Stimulated activated memory B cell treated with anti-CD40 and anti-IgM and Interleukin-4, amounts not matched to agents 10 μg/mL and 1 μg/mL and 100 μg/mL, for 72 hours (primary cell): Measurements from ENCODE around the gene DDX27.
"Not testable (repeated sequence)": the region's sequence is repeated elsewhere in the genome, so short reads cannot be mapped to it uniquely, and the experiment has no call there.

Source experiments
- ATAC-seq: fragments of 150-1000 bp; cut with Tn5 transposase; 2 replicates; pipeline ENCODE4 v1.10.0; 2021
- H3K27ac Mint-ChIP-seq: one replicate; pipeline ENCODE4 v1.8.0; 2022; ENCODE audit warnings: mild to moderate bottlenecking, mixed read lengths
- H3K27me3 Mint-ChIP-seq: one replicate; pipeline ENCODE4 v1.8.0; 2022; ENCODE audit warnings: mixed read lengths
- H3K36me3 Mint-ChIP-seq: one replicate; pipeline ENCODE4 v1.8.0; 2022; ENCODE audit warnings: mixed read lengths
- H3K4me1 Mint-ChIP-seq: one replicate; pipeline ENCODE4 v1.8.0; 2022; ENCODE audit warnings: mixed read lengths
- H3K4me3 Mint-ChIP-seq: one replicate; pipeline ENCODE4 v1.8.0; 2022; ENCODE audit warnings: mild to moderate bottlenecking, moderate library complexity, mixed read lengths
- H3K9me3 Mint-ChIP-seq: one replicate; pipeline ENCODE4 v1.8.0; 2022; ENCODE audit warnings: mixed read lengths

Gene DDX27

DNA sequence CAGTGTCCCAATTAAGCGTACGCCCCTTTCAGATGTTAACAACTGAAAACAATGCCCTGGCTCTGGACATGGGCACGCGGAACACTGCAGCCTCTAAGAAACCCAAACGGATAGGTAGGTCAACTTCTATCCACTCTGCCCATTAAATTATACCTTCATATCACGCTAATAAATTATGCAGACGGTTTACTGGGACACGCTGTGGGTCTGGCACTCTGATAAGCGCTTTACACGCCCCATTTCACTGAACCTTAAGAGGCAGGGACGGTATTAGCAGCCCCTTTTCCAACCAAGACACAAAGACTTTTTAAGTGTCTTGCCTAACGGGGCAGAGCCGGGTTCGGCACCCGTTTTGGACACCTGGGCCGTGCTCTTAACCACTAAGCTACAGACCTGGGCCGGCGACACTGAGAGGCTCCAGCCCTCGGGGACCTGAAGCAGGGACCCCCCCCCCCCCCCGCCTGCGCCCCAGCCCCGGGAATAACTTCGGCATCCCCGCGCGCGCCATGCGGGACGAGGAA, 31.8 kb upstream of the DDX27 start:
- Mint-ChIP-seq H3K36me3 (peaks cover 5% of the 10 kb centered on the region), H3K9me3 (no peaks in the 10 kb centered on the region), H3K4me1 (peaks cover 50% of the 10 kb centered on the region), H3K27ac (peak overlapping the region; percentile 14), H3K4me3 (peak overlapping the region; percentile 86), H3K27me3 (peaks cover 8% of the 10 kb centered on the region)
- ATAC-seq: peak; percentile 2

DNA sequence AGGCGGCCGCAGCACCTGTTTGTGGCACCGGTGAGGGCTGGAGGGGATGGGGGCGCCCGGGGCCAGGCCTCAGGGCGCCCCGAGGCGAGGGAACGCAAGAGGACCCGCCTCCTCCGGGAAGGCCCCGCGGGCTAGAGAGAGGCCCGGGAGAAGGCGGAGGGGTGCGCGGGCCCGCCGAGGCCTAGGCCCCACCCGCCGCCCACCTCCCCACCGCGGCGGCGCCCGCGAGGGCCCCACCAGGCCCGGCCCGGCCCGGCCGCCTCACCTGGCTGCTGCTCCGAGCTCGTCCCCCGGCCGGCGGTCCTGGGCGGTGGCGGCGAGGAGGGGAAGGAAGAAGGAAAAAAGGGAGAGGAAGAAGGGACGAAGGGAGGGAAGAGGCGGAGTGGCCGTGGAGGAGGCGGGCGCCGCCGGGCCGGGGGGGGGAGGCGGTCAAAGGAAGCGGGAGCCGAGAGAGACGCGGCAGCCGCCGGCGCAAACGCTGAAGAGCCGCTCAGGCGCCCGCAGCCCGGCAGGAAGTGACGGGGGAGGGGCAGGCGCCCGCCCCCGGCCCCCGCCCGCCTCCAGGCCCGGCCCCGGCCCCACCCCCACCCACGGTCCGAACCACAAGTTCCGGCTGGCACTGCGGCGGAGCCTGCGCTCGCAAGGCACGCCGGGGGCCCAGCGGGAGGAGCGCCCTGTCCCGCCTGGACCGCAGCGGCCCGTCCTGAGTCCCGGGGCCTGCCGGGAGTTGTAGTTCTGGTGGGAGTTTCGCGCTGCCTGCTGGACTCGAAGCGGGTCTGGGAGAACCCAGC, 31.2 kb upstream of the DDX27 start, which contains the start of gene STAU1:
Gene STAU1, minus strand, starts transcription at position 484 of the 791 bp plus-strand sequence. CDS start 22,133 bp downstream, outside the sequence.
- Mint-ChIP-seq H3K4me3 (peak within 1 kb of the TSS; percentile 86), H3K36me3 (peaks cover 5% of the 10 kb centered on the region), H3K4me1 (peaks cover 44% of the 10 kb centered on the region), H3K9me3 (no peaks in the 10 kb centered on the region), H3K27ac (peak within 1 kb of the TSS; percentile 14), H3K27me3 (peaks cover 8% of the 10 kb centered on the region)
- peak; percentile 98 for ATAC-seq

DNA sequence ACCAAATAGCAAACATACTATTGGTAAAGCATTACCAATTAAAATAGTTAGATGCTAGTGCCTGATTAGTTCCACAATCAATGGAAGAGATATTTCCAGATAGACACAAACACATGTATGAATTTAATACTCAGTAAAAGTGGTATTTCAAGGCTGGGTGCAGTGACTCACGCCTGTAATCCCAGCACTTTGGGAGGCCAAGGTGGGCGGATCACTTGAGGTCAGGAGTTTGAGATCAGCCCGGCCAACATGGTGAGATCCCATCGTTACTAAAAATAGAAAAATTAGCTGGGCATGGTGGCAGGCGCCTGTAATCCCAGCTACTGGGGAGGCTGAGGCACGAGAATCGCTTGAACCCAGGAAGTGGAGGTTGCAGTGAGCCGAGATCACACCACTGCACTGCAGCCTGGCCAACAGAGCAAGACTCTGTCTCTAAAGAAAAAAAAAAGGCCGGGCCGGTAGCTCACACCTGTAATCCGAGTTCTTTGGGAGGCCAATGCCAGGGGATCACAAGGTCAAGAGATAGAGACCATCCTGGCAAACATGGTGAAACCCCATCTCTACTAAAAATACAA, 26.2 kb upstream of the DDX27 start:
- not testable (repeated sequence) for ATAC-seq, H3K36me3 Mint-ChIP-seq, H3K4me1 Mint-ChIP-seq, H3K9me3 Mint-ChIP-seq, H3K27me3 Mint-ChIP-seq, H3K27ac Mint-ChIP-seq, H3K4me3 Mint-ChIP-seq

DNA sequence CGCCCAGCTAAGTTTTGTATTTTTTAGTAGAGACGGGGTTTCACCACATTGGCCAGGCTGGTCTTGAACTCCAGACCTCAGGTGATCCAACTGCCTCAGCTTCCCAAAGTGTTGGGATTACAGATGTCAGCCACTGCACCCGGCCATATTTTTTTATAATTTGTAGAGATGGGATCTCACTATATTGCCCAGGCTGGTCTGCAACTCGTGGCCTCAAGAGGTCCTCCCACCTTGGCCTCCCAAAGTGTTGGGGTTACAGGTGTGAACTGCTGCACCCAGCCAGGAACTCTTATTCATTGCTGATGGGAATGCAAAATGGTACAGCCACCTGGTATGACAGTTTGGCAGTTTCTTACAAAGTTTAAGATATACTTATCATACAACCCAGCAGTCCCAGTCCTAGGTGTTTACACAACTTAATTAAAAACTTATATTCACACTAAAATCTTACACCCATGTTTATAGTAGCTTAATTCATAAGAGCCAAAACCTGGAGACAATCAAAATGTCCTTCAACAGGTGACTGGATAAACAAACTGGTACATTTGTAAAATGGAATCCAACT, 19.4 kb upstream of the DDX27 start:
- H3K27ac Mint-ChIP-seq: no peak overlapping the region
- H3K36me3 Mint-ChIP-seq: no peaks in the 10 kb centered on the region
- peaks cover 4% of the 10 kb centered on the region for H3K9me3 Mint-ChIP-seq
- no peak for ATAC-seq
- no peaks in the 10 kb centered on the region for H3K4me1 Mint-ChIP-seq
- no peaks in the 10 kb centered on the region for H3K27me3 Mint-ChIP-seq
- no peak overlapping the region for H3K4me3 Mint-ChIP-seq

DNA sequence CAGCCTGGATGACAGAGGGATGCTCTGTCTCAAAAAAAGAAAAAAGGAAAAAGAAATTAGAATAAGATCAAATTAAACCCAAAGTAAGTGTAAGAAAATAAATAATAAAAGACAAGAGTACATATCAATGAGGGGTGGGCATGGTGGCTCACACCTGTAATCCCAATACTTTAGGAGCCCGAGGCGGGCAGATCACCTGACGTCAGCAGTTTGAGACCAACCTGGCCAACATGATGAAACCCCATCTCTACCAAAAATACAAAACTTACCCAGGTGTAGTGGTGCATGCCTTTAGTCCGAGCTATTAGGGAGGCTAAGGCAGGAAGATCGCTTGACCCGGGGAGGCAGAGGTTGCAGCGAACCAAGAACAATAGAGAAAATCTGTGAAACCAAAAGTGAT, 16.2 kb upstream of the DDX27 start:
- Mint-ChIP-seq H3K27me3 (no peaks in the 10 kb centered on the region), H3K4me1 (no peaks in the 10 kb centered on the region), H3K4me3 (no peak overlapping the region), H3K27ac (no peak overlapping the region), H3K9me3 (peaks cover 4% of the 10 kb centered on the region), H3K36me3 (no peaks in the 10 kb centered on the region)
- ATAC-seq: no peak

DNA sequence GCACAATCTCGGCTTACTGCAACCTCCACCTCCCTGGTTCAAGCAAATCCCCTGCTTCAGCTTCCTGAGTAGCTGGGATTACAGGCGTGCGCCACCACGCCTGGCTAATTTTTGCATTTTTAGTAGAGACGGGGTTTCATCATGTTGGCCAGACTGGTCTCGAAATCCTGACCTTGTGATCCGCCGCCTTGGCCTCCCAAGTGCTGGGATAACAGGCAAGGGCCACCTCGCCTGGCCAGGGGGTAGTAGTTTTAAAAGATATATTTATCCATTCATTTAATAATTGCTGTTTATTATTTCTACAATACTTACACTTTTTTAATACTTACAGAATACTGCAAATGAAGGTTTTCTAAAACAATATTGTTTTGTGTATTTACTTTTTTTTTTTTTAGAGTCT, 15.5 kb upstream of the DDX27 start:
- H3K9me3 Mint-ChIP-seq: peaks cover 4% of the 10 kb centered on the region
- no peaks in the 10 kb centered on the region for H3K36me3 Mint-ChIP-seq
- H3K4me3 Mint-ChIP-seq: no peak overlapping the region
- no peak overlapping the region for H3K27ac Mint-ChIP-seq
- no peaks in the 10 kb centered on the region for H3K27me3 Mint-ChIP-seq
- no peak for ATAC-seq
- H3K4me1 Mint-ChIP-seq: no peaks in the 10 kb centered on the region

DNA sequence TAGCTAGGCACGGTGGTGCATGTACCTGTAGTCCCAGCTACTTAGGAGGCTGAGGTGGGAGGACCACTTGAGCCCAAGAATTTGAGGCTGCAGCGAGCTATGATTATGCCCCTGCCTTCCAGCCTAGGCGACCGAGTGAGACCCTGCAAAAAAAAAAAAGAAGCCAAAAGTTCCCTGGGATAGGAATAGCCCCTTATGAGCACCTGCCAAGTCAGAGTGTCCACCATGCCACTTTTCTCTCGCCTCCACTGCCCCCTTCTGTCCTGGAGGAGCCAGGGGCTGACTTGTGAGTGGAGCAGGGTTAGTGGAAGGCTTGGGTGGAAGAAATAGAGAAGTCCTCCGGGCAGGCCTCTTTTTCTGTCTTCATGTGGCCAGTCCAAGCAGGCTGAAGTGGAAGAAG, 12.1 kb upstream of the DDX27 start:
- H3K4me1 Mint-ChIP-seq: no peaks in the 10 kb centered on the region
- peaks cover 7% of the 10 kb centered on the region for H3K36me3 Mint-ChIP-seq
- no peak overlapping the region for H3K27ac Mint-ChIP-seq
- H3K9me3 Mint-ChIP-seq: peaks cover 6% of the 10 kb centered on the region
- no peaks in the 10 kb centered on the region for H3K27me3 Mint-ChIP-seq
- no peak overlapping the region for H3K4me3 Mint-ChIP-seq
- ATAC-seq: no peak

DNA sequence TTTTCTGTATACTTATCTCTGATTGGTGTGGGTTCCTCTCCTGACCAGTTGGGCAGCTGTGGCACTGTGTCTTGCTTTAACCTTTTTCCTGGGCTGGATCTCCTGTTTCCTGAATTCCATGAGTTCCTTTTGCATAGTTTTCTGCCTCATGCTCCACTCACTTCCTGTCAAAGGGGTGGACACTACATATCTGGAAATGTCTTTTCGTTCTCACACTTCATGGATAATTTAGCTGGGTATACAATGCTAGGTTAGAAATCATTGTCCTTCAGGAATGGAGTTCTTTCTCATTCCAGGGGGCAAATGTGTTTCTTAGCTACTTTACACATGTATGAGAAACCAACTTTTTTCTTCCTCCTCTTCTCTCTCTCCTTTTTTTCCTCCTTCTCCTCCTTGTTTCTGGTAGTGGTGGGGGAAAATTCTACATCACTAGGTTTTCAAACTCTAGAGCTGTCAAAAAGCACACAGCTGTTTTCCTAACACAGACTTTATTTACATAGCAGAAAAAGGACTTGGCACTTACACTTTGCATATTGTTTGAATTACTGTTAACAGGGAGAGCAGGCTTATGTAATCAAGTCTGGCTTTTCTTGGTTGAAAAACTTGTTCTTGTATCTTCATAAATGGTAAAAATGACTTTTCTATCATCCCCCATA, 9.0 kb upstream of the DDX27 start:
- H3K27ac Mint-ChIP-seq: no peak overlapping the region
- no peaks in the 10 kb centered on the region for H3K27me3 Mint-ChIP-seq
- H3K4me3 Mint-ChIP-seq: no peak overlapping the region
- no peak for ATAC-seq
- H3K4me1 Mint-ChIP-seq: no peaks in the 10 kb centered on the region
- H3K9me3 Mint-ChIP-seq: peaks cover 6% of the 10 kb centered on the region
- peaks cover 7% of the 10 kb centered on the region for H3K36me3 Mint-ChIP-seq

DNA sequence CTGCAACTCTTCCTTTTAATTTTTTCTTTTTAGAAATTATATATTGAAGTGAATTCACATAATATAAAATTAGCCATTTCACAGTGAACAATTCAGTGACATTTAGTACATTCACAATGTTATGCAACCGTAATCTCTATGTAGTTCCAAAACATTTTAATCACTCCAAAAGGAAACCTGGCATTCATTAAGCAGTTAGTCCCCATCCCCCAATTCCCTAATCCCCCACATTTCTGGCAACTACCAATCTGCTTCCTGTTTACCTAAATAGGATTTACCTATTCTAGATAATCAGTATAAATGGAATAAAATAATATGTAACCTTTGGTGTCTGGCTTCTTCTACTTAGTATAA, 8.5 kb upstream of the DDX27 start:
- no peak for ATAC-seq
- Mint-ChIP-seq H3K9me3 (peaks cover 6% of the 10 kb centered on the region), H3K4me3 (no peak overlapping the region), H3K27ac (no peak overlapping the region), H3K36me3 (peaks cover 7% of the 10 kb centered on the region), H3K4me1 (no peaks in the 10 kb centered on the region), H3K27me3 (no peaks in the 10 kb centered on the region)

DNA sequence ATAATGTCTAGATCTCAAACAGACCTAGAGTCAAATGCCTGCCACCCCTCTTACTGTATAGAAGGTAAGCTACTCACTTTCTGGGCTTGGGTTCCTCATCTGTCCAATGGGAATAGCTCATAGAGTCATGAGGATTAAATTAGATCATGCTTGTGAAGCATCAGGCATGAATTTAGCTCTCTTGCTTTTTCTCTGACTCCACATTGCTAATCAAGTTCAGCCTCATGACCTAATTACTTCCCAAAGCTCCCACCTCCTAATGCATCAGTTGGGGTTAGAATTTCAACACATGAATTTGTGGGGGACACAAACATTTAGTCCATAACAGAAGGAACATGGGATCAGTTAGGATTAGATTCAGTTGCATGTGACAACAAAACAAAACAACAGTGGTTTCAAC, 4.6 kb upstream of the DDX27 start:
- H3K27me3 Mint-ChIP-seq: no peaks in the 10 kb centered on the region
- no peak overlapping the region for H3K4me3 Mint-ChIP-seq
- ATAC-seq: no peak
- H3K36me3 Mint-ChIP-seq: peaks cover 7% of the 10 kb centered on the region
- peaks cover 6% of the 10 kb centered on the region for H3K9me3 Mint-ChIP-seq
- H3K4me1 Mint-ChIP-seq: peaks cover 7% of the 10 kb centered on the region
- H3K27ac Mint-ChIP-seq: no peak overlapping the region

DNA sequence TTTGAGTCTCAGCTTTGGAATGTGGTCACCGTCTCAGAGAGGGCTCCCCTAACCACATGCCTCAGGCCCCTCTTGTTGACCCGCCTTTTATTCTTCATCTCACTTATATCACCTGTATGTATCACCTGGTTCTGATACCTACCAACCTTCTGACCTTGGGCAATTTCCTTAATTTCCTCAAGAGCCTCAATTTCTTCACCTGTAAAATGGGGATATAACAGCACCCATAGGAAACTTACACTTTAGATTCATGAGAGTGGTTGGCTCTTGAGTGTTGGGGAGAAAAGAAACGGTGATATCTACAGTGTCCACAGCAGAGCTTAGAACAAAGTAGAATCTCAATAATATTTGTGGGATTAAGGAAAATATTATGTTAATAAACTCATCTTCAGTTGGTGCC, 4.0 kb upstream of the DDX27 start:
- no peak for ATAC-seq
- Mint-ChIP-seq H3K9me3 (peaks cover 3% of the 10 kb centered on the region), H3K4me1 (peaks cover 11% of the 10 kb centered on the region), H3K27me3 (no peaks in the 10 kb centered on the region), H3K4me3 (no peak overlapping the region), H3K36me3 (peaks cover 4% of the 10 kb centered on the region), H3K27ac (no peak overlapping the region)

DNA sequence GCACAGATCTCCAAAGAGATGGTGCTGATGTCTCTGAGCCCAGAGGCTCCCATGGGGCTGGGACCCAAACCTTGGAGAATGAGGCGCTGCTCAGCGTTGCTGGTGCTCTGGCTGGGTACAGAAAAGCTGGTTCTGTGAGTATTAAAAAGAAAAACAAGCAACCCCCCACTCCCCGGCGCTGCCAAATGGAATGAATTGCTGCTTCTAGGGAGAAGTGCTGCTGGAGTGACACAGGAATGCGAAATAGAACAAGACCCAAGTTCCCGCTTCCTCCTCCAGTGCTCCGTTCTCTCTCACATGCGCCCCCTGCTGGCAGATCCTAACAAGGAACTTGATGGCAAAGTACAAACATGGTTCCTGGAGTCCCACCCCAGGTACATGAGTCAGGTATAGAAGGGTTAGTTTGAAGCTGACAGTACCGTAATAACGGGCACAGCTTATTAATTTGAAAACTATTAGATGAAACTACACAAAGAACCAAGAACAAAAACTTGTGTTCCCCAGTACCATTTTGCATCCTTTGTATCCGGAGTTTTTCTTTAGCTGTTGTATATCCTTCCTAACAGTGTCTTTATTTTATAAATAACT, 2.1 kb upstream of the DDX27 start:
- Mint-ChIP-seq H3K4me1 (peaks cover 24% of the 10 kb centered on the region), H3K36me3 (peaks cover 13% of the 10 kb centered on the region), H3K9me3 (no peaks in the 10 kb centered on the region), H3K27ac (no peak overlapping the region), H3K27me3 (no peaks in the 10 kb centered on the region), H3K4me3 (no peak overlapping the region)
- peak; percentile 62 for ATAC-seq

DNA sequence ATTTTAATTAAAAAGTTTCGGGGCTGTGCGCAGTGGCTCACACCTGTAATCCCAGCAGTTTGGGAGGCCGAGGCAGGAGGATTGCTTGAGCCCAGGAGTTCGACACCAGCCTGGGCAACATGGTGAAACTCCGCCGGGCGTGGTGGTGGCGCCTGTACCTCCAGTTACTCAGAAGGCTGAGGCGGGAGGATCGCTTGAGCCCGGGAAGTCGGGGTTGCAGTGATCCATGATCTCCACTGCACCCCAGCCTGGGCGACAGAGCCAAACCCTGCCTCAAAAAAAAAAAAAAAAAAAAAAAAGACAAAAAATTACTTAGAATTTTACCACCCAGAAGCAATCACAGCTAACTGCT, 501 bp upstream of the DDX27 start:
- not testable (repeated sequence) for ATAC-seq, H3K9me3 Mint-ChIP-seq, H3K27me3 Mint-ChIP-seq
- H3K27ac Mint-ChIP-seq: peak overlapping the region; percentile 94
- peaks cover 21% of the 10 kb centered on the region for H3K36me3 Mint-ChIP-seq
- H3K4me1 Mint-ChIP-seq: peaks cover 24% of the 10 kb centered on the region
- H3K4me3 Mint-ChIP-seq: peak overlapping the region; percentile 95

DNA sequence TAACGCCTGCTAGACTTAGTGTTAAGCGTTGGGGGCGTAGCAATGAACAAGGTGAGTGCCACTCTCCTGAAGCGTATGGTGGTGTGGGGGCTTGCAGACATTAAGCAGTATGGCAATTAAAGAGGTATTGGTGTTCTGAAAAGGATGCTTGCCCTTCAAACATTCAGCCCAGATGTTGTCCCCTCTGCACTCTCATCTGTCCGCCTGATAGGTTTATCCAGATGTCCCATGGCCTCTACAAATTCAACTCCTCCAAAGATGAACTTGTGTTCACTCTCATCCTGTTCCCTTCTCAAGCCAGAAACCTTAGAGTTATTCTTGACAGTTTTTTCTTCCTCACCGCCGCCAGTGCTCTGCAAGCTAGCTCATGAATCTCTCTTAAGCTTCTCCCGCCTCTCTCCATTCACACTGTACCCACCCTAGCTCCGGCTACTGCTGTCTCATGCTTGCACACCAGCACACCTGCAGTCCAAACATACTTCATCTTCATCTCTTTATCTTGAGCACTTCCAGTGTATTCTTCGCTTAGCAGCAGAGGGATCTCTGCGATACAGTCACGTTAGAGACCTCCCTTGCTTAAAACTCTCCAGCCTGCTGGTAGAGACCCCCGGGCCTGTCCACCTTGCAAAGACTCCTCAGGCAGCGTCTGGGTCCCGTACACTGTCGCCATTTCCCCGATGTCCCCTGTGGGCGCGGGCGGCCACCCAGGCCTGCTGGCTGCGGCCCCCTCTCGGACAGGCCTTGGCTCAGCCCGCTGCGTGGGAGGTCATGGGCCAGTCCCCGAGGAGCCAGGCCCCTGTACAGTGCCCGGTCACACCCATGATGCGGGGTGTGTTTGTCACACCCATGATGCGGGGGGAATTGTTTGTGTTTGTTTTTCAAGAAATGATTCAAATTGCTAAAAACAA, 962 bp downstream of the DDX27 start:
- Mint-ChIP-seq H3K4me3 (peak overlapping the region; percentile 95), H3K4me1 (peaks cover 24% of the 10 kb centered on the region), H3K27ac (peak overlapping the region; percentile 94), H3K36me3 (peaks cover 36% of the 10 kb centered on the region), H3K9me3 (no peaks in the 10 kb centered on the region), H3K27me3 (no peaks in the 10 kb centered on the region)
- ATAC-seq: no peak
